ENCODE data around the gene TRIP12.
A peak's percentile ranks its signal among the peaks of the same experiment; 100 is the strongest.
"Not testable (repeated sequence)": the region's sequence is repeated elsewhere in the genome, so short reads cannot be mapped to it uniquely, and the experiment has no call there.

The TRIP12 gene

DNA sequence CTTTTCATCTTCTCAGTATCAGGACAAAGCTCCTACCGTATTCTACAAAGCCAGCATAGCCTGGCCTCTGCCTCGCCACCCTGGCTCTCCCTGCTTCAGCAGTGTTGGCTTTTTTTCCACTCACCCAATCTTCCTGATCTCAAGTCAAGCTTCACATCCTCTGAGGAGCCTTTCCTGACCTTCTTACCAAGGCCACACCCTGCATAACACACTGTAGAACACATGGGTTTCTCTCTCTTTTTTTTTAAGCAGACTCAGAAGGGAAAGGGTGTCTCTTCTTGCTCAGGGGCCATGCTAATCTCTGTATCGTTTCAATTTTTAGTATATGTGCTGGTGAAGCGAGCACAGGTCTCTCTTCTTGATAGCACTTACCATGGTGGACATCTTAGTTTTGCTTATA, 15.7 kb upstream of the TRIP12 start:
- TF ChIP-seq NFRKB (IDR thresholded peaks at IDR 0.05) = no peak
- no peak for TF ChIP-seq BHLHE40 (IDR thresholded peaks at IDR 0.05; ENCODE audit: borderline replicate concordance)
- TF ChIP-seq ELF4 (IDR thresholded peaks at IDR 0.05) = no peak
- no peak for TF ChIP-seq ZNF384 (IDR thresholded peaks at IDR 0.05)
- no peak for TF ChIP-seq TARDBP (IDR thresholded peaks at IDR 0.05)
- TF ChIP-seq FOXA1 (IDR thresholded peaks at IDR 0.05) = no peak
- TF ChIP-seq, protein P1, sequence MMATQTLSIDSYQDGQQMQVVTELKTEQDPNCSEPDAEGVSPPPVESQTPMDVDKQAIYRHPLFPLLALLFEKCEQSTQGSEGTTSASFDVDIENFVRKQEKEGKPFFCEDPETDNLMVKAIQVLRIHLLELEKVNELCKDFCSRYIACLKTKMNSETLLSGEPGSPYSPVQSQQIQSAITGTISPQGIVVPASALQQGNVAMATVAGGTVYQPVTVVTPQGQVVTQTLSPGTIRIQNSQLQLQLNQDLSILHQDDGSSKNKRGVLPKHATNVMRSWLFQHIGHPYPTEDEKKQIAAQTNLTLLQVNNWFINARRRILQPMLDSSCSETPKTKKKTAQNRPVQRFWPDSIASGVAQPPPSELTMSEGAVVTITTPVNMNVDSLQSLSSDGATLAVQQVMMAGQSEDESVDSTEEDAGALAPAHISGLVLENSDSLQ (IDR thresholded peaks at IDR 0.05) = no peak
- TF ChIP-seq L3MBTL2 (conservative IDR thresholded peaks at IDR 0.05) = no peak
- TF ChIP-seq CTBP1 (IDR thresholded peaks at IDR 0.05; ENCODE audit: borderline replicate concordance) = no peak
- no peak for TF ChIP-seq SP1 (IDR thresholded peaks at IDR 0.05)
- TF ChIP-seq ARNT (IDR thresholded peaks at IDR 0.05) = no peak
- TF ChIP-seq LEF1 (IDR thresholded peaks at IDR 0.05; ENCODE audit: borderline replicate concordance) = no peak
- no peak for TF ChIP-seq SUZ12 (IDR thresholded peaks at IDR 0.05)
- no peak for TF ChIP-seq FOXM1 (IDR thresholded peaks at IDR 0.05; ENCODE audit: borderline replicate concordance)
- DNase-seq (ENCODE audit: extremely low spot score) = no peak
- ChIA-PET CTCF (no interaction called here), POLR2A (no interaction called here)

DNA sequence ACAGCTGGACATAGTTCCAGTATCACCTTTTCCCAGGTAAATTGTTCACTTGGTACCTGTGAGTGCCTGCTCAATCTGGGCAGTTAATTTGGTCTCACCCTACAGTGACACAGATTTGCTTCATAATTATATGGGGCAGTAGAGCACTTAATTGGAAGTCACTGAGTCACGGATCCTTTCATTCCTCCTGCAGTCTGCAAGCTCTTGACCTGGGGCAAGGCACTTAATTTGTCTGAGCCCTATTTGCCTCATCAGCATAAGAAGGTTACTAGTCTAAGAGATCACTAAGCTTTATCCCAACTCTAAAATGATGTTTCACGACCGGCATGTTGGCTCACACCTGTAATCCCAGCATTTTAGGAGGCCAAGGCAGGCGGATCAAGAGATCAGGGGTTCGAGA, 9.4 kb upstream of the TRIP12 start:
- CTCF ChIA-PET = no interaction called here
- TF ChIP-seq ZNF384 (IDR thresholded peaks at IDR 0.05) (no peak), SUZ12 (IDR thresholded peaks at IDR 0.05) (no peak), BHLHE40 (IDR thresholded peaks at IDR 0.05; ENCODE audit: borderline replicate concordance) (no peak), TARDBP (IDR thresholded peaks at IDR 0.05) (no peak)
- TF ChIP-seq, protein P1 (IDR thresholded peaks at IDR 0.05) = no peak
- no peak for DNase-seq (ENCODE audit: extremely low spot score)
- POLR2A ChIA-PET = no interaction called here

DNA sequence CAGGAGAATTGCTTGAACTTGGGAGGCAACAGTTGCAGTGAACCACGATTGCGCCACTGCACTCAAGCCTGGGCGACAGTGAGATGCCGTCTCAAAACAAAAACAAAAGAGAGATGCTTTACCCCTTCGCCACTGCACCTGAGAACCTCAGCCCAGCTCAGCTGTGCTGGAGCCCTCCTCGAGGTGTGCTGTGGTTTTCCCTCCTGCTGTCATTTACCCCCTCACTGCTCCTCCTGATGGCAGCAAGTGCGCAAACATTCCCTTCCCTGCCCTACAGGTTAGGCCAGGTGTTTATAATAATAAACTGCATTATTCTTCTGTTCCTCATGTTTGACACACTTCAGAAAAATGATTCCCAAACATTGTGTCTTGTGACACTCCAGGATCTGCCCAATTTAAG, 8.8 kb upstream of the TRIP12 start:
- no peak for DNase-seq (ENCODE audit: extremely low spot score)
- ChIA-PET CTCF (no interaction called here), POLR2A (no interaction called here)
- TF ChIP-seq FOXK2 (IDR thresholded peaks at IDR 0.05) (no peak), FOXM1 (IDR thresholded peaks at IDR 0.05; ENCODE audit: borderline replicate concordance) (no peak), ARNT (IDR thresholded peaks at IDR 0.05) (no peak), SP1 (IDR thresholded peaks at IDR 0.05) (no peak), ELF4 (IDR thresholded peaks at IDR 0.05) (no peak), L3MBTL2 (conservative IDR thresholded peaks at IDR 0.05) (no peak), CTBP1 (IDR thresholded peaks at IDR 0.05; ENCODE audit: borderline replicate concordance) (no peak)

DNA sequence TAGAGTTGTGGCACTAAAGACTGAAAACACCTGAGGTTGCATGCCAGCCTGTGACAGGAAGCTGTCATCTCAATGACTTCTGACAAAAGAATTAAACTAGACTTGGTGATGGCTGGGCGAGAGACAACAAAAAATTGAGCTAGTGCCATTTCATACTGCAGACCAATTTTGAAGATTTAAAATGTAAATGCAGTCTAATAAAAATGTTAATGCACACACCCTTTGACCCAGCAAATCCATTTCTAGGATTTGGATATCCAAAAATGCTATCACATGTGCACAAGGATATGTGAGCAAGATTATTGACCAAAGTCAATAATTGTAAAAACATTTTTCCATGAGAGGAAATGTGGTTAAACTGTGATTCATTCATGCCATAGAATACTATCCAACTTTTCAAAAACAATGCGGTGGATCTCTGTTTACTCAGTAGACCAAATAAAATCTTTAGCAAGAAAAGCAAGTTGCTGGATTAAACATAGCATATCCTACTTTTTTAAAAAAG, 6.1 kb upstream of the TRIP12 start:
- ChIA-PET CTCF (no interaction called here), POLR2A (no interaction called here)
- DNase-seq (ENCODE audit: extremely low spot score) = no peak
- TF ChIP-seq ZNF384 (IDR thresholded peaks at IDR 0.05) (no peak), NFRKB (IDR thresholded peaks at IDR 0.05) (no peak)

DNA sequence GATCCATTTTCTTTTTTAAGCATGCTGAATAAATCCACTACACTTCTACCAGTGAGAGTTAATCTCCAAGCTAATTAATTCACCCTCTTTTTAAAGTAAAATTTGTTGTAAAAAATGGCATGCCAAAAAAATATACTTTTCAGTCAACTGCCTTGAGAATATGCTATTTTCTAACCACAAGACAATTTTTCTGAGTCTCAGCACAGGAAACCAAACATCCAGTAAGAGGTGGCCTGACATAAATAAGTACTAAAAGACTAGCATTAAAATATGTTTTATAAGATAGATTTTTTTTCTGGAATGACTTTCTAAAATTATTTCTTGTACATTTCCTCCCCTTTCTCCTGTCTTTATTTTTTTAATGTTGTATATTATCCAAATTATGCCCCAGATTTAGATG, 3.4 kb upstream of the TRIP12 start:
- no peak for TF ChIP-seq BHLHE40 (IDR thresholded peaks at IDR 0.05; ENCODE audit: borderline replicate concordance)
- TF ChIP-seq ARNT (IDR thresholded peaks at IDR 0.05) = no peak
- no peak for TF ChIP-seq FOXK2 (IDR thresholded peaks at IDR 0.05)
- TF ChIP-seq NFRKB (IDR thresholded peaks at IDR 0.05) = no peak
- no peak for TF ChIP-seq LEF1 (IDR thresholded peaks at IDR 0.05; ENCODE audit: borderline replicate concordance)
- no peak for TF ChIP-seq CTBP1 (IDR thresholded peaks at IDR 0.05; ENCODE audit: borderline replicate concordance)
- no peak for TF ChIP-seq FOXM1 (IDR thresholded peaks at IDR 0.05; ENCODE audit: borderline replicate concordance)
- TF ChIP-seq SP1 (IDR thresholded peaks at IDR 0.05) = no peak
- TF ChIP-seq L3MBTL2 (conservative IDR thresholded peaks at IDR 0.05) = no peak
- TF ChIP-seq HDGF (IDR thresholded peaks at IDR 0.05; ENCODE audit: borderline replicate concordance) = no peak
- CTCF ChIA-PET = no interaction called here
- DNase-seq (ENCODE audit: extremely low spot score) = no peak
- POLR2A ChIA-PET = no interaction called here

DNA sequence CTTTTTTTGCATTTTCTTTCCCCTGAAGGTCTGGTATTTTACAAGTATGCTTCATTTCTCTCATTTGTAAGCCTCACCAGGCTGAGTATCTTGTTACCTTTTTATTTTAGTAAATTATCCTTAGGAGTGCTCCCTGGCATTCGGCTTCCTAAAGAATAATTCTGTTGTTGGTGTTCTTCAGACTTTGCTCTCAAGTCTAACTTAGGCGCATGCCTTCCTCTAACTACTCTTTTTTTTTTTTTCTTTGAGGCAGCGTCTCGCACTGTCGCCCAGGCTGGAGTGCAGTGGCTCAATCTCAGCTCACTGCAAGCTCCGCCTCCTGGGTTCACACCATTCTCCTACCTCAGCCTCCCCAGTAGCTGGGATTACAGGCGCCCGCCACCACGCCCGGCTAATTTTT, 2.7 kb upstream of the TRIP12 start:
- DNase-seq (ENCODE audit: extremely low spot score); CTCF ChIA-PET; POLR2A ChIA-PET: not testable (repeated sequence)
- TF ChIP-seq, protein P1 (IDR thresholded peaks at IDR 0.05) = 0 out of 2 replicates have a peak, but pooled peaks have one; percentile 0

DNA sequence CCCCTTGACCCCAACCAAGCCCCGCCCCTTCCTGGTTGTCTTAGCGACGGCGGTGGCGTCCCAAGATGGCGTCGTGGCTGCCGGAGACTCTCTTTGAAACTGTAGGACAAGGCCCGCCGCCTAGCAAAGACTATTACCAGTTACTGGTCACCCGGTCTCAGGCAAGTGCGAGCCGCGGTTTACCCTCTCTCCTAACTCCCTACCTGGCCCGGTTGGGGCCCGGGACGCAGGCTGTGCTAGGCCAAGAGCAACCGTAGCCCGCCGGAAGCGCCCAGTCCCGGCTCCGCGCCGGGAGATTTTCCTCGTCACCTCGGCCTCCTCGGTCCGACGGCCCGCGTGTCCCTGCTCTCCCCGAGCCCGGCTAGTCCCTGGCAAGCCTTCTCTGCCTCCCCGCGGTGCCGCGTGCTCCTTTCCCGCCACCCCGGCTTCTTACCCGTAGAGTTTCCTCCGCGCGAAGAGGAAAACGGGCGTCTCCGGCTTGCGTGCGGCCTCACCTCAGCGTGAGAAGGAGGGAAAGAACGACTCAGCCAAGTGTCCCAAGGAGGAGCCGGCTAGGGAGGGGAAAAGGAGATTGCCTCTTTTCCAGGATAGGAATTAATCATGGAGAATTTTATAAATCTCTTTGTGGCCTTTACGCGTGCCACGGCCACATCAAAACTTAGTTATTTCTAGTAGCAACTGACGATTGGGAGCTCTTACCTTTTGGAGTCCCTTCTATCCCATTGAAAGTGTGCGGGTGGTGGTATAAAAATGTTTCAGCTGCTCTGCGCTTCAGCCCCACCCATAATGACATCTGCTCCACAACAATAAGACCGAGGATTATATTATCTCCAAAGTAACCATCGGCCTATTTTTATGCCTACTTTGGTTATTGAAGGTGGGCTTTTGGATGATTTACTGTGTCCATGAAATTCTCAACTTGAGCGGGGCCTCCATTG, 909 bp upstream of the TRIP12 start, which contains the start of gene FBXO36:
FBXO36 (plus strand) TSS at position 55 of the 938 bp plus-strand sequence; CDS start at position 66, 11 bp downstream.
- peak; percentile 66 for DNase-seq (ENCODE audit: extremely low spot score)
- TF ChIP-seq ARNT (IDR thresholded peaks at IDR 0.05) = no peak
- TF ChIP-seq LEF1 (IDR thresholded peaks at IDR 0.05; ENCODE audit: borderline replicate concordance) = no peak
- TF ChIP-seq, protein P1 (IDR thresholded peaks at IDR 0.05) = peak; percentile 22; the same call in 1 of the 2 replicates
- TF ChIP-seq L3MBTL2 (conservative IDR thresholded peaks at IDR 0.05) = peak; percentile 96
- no peak for TF ChIP-seq TARDBP (IDR thresholded peaks at IDR 0.05)
- TF ChIP-seq FOXA1 (IDR thresholded peaks at IDR 0.05) = no peak
- POLR2A ChIA-PET = no interaction called here
- CTCF ChIA-PET = no interaction called here

All from HEK293T (cell line).